Measurements from ENCODE around the gene ZCCHC7. TPM values are rescaled to one million over a fixed set of nuclear protein-coding genes. Genes with fewer than 3 reads are reported as not detected.
"Not testable (repeated sequence)": the region's sequence is repeated elsewhere in the genome, so short reads cannot be mapped to it uniquely, and the experiment has no call there.

ZCCHC7 gene
- total and polyA plus RNA-seq, 5 donors from 2014 or later = 32.3 to 43.6 (median 34.8) TPM

- Mint-ChIP-seq H3K36me3 (peaks cover 25% of the 10 kb centered on the region), H3K4me1 (peaks cover 31 to 57% (median 40%) of the 10 kb centered on the region in 4 donors), H3K9me3 (peaks cover 0 to 5% (median 0%) of the 10 kb centered on the region in 7 donors), H3K27ac (peak overlapping the region; percentile 48 to 83 (median 59)), H3K27me3 (no peaks in the 10 kb centered on the region), H3K4me3 (peak overlapping the region in 3 of 4 donors; percentile 2 to 81 (median 76))
- no peaks in the 10 kb centered on the region for H3K27me3 ChIP-seq (ENCODE audit: control insufficient read depth, insufficient read depth, low read length)
- H3K36me3 ChIP-seq (ENCODE audit: control insufficient read depth, insufficient read depth, low read length) = peaks cover 13% of the 10 kb centered on the region
- peak in 1 of 3 donors; percentile 17 for DNase-seq
- no peak for ATAC-seq (ENCODE audit: low read depth in 2 of 2)
- peaks cover 31% of the 10 kb centered on the region for H3K4me1 ChIP-seq (ENCODE audit: control insufficient read depth, insufficient read depth, low read length, poor library complexity, severe bottlenecking)
- H3K9me3 ChIP-seq (ENCODE audit: control insufficient read depth in 2 of 2, low read length in 2 of 2) = no peaks in the 10 kb centered on the region
- H3K4me3 ChIP-seq (ENCODE audit: low read depth, low read length) = no peak overlapping the region
- no peak overlapping the region for H3K27ac ChIP-seq (ENCODE audit: insufficient read depth, low read length, poor library complexity, severe bottlenecking)
Measured at GRCh38 chr9:37301042-37301853, 180.9 kb downstream of the ZCCHC7 start.

DNA sequence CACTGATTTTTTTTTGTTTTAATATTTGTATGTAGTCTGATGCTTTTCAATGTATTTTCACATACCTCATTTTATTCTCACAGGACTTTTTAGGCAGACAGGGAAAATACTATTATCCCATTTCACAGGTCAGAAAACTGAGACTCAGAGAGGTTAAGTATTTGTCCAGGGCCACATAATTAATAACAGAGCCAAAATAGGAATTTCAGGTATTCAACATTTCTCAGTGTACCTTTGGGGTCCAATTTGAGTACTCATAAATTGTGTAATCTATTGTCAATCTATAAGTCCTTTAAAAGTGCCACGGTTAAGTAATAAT lies 181.4 kb downstream of the ZCCHC7 start:
- Histone ChIP-seq H3K4me1 (ENCODE audit: control insufficient read depth, insufficient read depth, low read length, poor library complexity, severe bottlenecking) (peaks cover 31% of the 10 kb centered on the region), H3K27me3 (ENCODE audit: control insufficient read depth, insufficient read depth, low read length) (no peaks in the 10 kb centered on the region), H3K4me3 (ENCODE audit: low read depth, low read length) (peak overlapping the region; percentile 59), H3K27ac (ENCODE audit: insufficient read depth, low read length, poor library complexity, severe bottlenecking) (peak overlapping the region; percentile 16), H3K9me3 (ENCODE audit: control insufficient read depth in 2 of 2, low read length in 2 of 2) (no peaks in the 10 kb centered on the region), H3K36me3 (ENCODE audit: control insufficient read depth, insufficient read depth, low read length) (peaks cover 13% of the 10 kb centered on the region)
- Mint-ChIP-seq H3K4me3 (peak overlapping the region; percentile 45 to 81 (median 66)), H3K9me3 (peaks cover 0 to 5% (median 0%) of the 10 kb centered on the region in 7 donors), H3K36me3 (peaks cover 21% of the 10 kb centered on the region), H3K27ac (peak overlapping the region; percentile 59 to 83 (median 68)), H3K27me3 (no peaks in the 10 kb centered on the region), H3K4me1 (peaks cover 31 to 55% (median 37%) of the 10 kb centered on the region in 4 donors)
- no peak for DNase-seq
- ATAC-seq (ENCODE audit: low read depth in 2 of 2) = no peak

- Histone ChIP-seq H3K27ac (ENCODE audit: insufficient read depth, low read length, poor library complexity, severe bottlenecking) (no peak overlapping the region), H3K36me3 (ENCODE audit: control insufficient read depth, insufficient read depth, low read length) (peaks cover 16% of the 10 kb centered on the region), H3K9me3 (ENCODE audit: control insufficient read depth in 2 of 2, low read length in 2 of 2) (no peaks in the 10 kb centered on the region), H3K4me3 (ENCODE audit: low read depth, low read length) (peak overlapping the region; percentile 59), H3K4me1 (ENCODE audit: control insufficient read depth, insufficient read depth, low read length, poor library complexity, severe bottlenecking) (peaks cover 31% of the 10 kb centered on the region), H3K27me3 (ENCODE audit: control insufficient read depth, insufficient read depth, low read length) (no peaks in the 10 kb centered on the region)
- Mint-ChIP-seq H3K36me3 (peaks cover 21% of the 10 kb centered on the region), H3K27me3 (no peaks in the 10 kb centered on the region), H3K27ac (peak overlapping the region; percentile 59 to 83 (median 68)), H3K4me3 (peak overlapping the region; percentile 45 to 81 (median 66)), H3K9me3 (peaks cover 0 to 5% (median 0%) of the 10 kb centered on the region in 7 donors), H3K4me1 (peaks cover 31 to 55% (median 38%) of the 10 kb centered on the region in 4 donors)
- peak; percentile 94 to 96 for ATAC-seq (ENCODE audit: low read depth in 2 of 2)
- peak in 2 of 3 donors; percentile 67 to 90 for DNase-seq
Measured at GRCh38 chr9:37302277-37302676, 181.9 kb downstream of the ZCCHC7 start.

- not testable (repeated sequence) for H3K27ac Mint-ChIP-seq; H3K4me3 ChIP-seq (ENCODE audit: low read depth, low read length); H3K9me3 Mint-ChIP-seq; H3K9me3 ChIP-seq (ENCODE audit: control insufficient read depth in 2 of 2, low read length in 2 of 2); H3K4me3 Mint-ChIP-seq; H3K27me3 ChIP-seq (ENCODE audit: control insufficient read depth, insufficient read depth, low read length); H3K27me3 Mint-ChIP-seq; ATAC-seq (ENCODE audit: low read depth in 2 of 2); DNase-seq; H3K27ac ChIP-seq (ENCODE audit: insufficient read depth, low read length, poor library complexity, severe bottlenecking)
- Histone ChIP-seq H3K36me3 (ENCODE audit: control insufficient read depth, insufficient read depth, low read length) (peaks cover 20% of the 10 kb centered on the region), H3K4me1 (ENCODE audit: control insufficient read depth, insufficient read depth, low read length, poor library complexity, severe bottlenecking) (peaks cover 31% of the 10 kb centered on the region)
- H3K4me1 Mint-ChIP-seq = peaks cover 22 to 48% (median 35%) of the 10 kb centered on the region in 4 donors
- H3K36me3 Mint-ChIP-seq = peaks cover 21% of the 10 kb centered on the region
Measured at GRCh38 chr9:37303272-37303671, 182.9 kb downstream of the ZCCHC7 start.

- no peaks in the 10 kb centered on the region for H3K9me3 ChIP-seq (ENCODE audit: control insufficient read depth in 2 of 2, low read length in 2 of 2)
- ATAC-seq (ENCODE audit: low read depth in 2 of 2) (no peak), DNase-seq (peak in 2 of 3 donors; percentile 11 to 35)
- Mint-ChIP-seq H3K9me3 (peaks cover 0 to 2% (median 0%) of the 10 kb centered on the region in 7 donors), H3K4me3 (no peak overlapping the region), H3K4me1 (peaks cover 0 to 10% (median 4%) of the 10 kb centered on the region in 4 donors), H3K27ac (peak overlapping the region in 1 of 3 donors; percentile 87), H3K27me3 (no peaks in the 10 kb centered on the region), H3K36me3 (peaks cover 22% of the 10 kb centered on the region)
- H3K36me3 ChIP-seq (ENCODE audit: control insufficient read depth, insufficient read depth, low read length) = peaks cover 30% of the 10 kb centered on the region
- H3K4me1 ChIP-seq (ENCODE audit: control insufficient read depth, insufficient read depth, low read length, poor library complexity, severe bottlenecking) = no peaks in the 10 kb centered on the region
- H3K4me3 ChIP-seq (ENCODE audit: low read depth, low read length) = no peak overlapping the region
- H3K27ac ChIP-seq (ENCODE audit: insufficient read depth, low read length, poor library complexity, severe bottlenecking) = no peak overlapping the region
- no peaks in the 10 kb centered on the region for H3K27me3 ChIP-seq (ENCODE audit: control insufficient read depth, insufficient read depth, low read length)
Measured at GRCh38 chr9:37309136-37309535, 188.8 kb downstream of the ZCCHC7 start.

GRCh38 chr9:37311938-37312708 lies 191.7 kb downstream of the ZCCHC7 start:
- Mint-ChIP-seq H3K9me3 (no peaks in the 10 kb centered on the region), H3K27me3 (no peaks in the 10 kb centered on the region), H3K36me3 (peaks cover 24% of the 10 kb centered on the region)

GRCh38 chr9:37324261-37324683 lies 203.9 kb downstream of the ZCCHC7 start:
- Histone ChIP-seq H3K36me3 (ENCODE audit: control insufficient read depth, insufficient read depth, low read length) (no peaks in the 10 kb centered on the region), H3K4me3 (ENCODE audit: low read depth, low read length) (no peak overlapping the region), H3K4me1 (ENCODE audit: control insufficient read depth, insufficient read depth, low read length, poor library complexity, severe bottlenecking) (no peaks in the 10 kb centered on the region), H3K9me3 (ENCODE audit: control insufficient read depth in 2 of 2, low read length in 2 of 2) (no peaks in the 10 kb centered on the region), H3K27me3 (ENCODE audit: control insufficient read depth, insufficient read depth, low read length) (no peaks in the 10 kb centered on the region), H3K27ac (ENCODE audit: insufficient read depth, low read length, poor library complexity, severe bottlenecking) (no peak overlapping the region)
- Mint-ChIP-seq H3K27me3 (no peaks in the 10 kb centered on the region), H3K36me3 (peaks cover 38% of the 10 kb centered on the region), H3K4me3 (no peak overlapping the region), H3K4me1 (peaks cover 6 to 22% (median 12%) of the 10 kb centered on the region in 4 donors), H3K9me3 (no peaks in the 10 kb centered on the region), H3K27ac (peak overlapping the region in 1 of 3 donors; percentile 2)
- DNase-seq = no peak
- ATAC-seq (ENCODE audit: low read depth in 2 of 2) = no peak

More at GRCh38 chr9:37311938-37312708, 191.7 kb downstream of the ZCCHC7 start:
- Histone ChIP-seq H3K4me1 (ENCODE audit: control insufficient read depth, insufficient read depth, low read length, poor library complexity, severe bottlenecking) (no peaks in the 10 kb centered on the region), H3K36me3 (ENCODE audit: control insufficient read depth, insufficient read depth, low read length) (peaks cover 25% of the 10 kb centered on the region), H3K9me3 (ENCODE audit: control insufficient read depth in 2 of 2, low read length in 2 of 2) (no peaks in the 10 kb centered on the region), H3K27me3 (ENCODE audit: control insufficient read depth, insufficient read depth, low read length) (no peaks in the 10 kb centered on the region), H3K27ac (ENCODE audit: insufficient read depth, low read length, poor library complexity, severe bottlenecking) (no peak overlapping the region), H3K4me3 (ENCODE audit: low read depth, low read length) (no peak overlapping the region)
- H3K4me1 Mint-ChIP-seq = peaks cover 0 to 5% (median under 1%) of the 10 kb centered on the region in 4 donors
- no peak for DNase-seq
- no peak overlapping the region for H3K27ac Mint-ChIP-seq
- H3K4me3 Mint-ChIP-seq = no peak overlapping the region
- no peak for ATAC-seq (ENCODE audit: low read depth in 2 of 2)

Data from CD4-positive, CD25-positive, alpha-beta regulatory T cell (primary cell).